Measurements from ENCODE around the gene MPST.

Gene MPST

DNA sequence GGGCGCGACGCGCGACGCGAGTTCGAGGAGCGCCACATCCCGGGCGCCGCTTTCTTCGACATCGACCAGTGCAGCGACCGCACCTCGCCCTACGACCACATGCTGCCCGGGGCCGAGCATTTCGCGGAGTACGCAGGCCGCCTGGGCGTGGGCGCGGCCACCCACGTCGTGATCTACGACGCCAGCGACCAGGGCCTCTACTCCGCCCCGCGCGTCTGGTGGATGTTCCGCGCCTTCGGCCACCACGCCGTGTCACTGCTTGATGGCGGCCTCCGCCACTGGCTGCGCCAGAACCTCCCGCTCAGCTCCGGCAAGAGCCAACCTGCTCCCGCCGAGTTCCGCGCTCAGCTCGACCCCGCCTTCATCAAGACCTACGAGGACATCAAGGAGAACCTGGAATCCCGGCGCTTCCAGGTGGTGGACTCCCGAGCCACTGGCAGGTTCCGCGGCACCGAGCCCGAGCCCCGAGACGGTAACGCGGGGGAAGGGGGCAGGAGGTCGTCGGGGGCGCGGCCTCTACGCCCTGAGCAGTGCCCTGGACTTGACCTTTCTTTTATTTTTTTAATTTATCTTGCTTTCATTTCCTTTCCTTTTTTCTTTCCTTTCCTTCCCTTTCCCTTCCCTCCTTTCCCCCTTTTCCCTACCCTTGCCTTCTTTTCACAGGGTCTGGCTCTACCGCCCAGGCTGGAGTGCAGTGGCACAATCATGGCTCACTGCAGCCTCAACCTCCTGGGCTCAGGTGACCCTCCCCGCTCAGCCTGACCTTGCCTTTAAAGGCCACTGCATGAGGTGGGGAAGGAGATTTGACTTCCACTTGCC is 5.0 kb downstream of the MPST start:
- no peak for DNase-seq

DNA sequence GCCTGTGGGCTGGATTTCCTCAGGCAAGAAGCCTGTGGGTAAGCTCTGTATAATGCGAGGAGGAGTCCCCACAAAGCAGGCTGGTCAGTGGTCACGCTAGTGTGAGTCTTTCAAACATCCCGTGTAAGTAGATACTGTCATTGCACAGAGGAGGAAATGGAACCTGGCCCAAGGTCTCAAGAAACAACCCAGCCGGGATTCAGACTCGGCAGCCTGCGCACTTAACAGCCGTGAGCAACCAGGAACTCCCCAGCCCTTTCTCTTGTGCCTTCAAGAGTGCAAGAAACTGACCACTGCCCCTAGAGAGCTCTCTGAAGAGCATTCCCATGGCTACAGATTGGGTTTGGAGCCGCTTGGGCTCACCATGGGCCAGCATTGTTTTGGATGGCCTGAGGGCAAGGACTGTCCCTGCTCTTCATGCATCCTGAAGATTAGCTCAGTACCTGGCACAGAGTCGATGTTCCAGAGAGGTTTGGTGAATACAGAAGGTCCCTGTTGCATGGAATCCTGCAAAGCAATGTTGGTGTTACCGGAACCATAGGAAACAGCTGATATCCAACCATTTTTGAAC is 6.0 kb downstream of the MPST start:
- DNase-seq = no peak

DNA sequence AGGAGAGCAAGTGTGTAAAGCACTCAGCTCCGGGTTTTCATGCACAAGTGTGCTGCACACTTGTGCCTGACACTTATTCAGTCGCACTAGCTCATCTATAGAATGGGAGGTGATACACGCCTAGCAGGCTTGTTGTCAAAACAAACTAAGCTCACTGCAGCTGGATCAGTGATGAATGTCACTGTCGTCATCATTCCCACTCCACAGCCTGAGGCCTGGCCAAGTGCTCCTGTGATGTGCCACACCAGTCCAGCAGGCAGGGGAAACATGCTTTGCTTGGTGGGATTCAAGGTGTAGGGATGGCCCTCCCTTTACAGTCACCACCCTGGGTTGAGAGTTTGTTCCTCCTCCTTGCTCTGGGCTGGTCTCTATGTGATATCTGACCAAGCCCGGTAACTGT is 6.8 kb downstream of the MPST start:
- DNase-seq = no peak

DNA sequence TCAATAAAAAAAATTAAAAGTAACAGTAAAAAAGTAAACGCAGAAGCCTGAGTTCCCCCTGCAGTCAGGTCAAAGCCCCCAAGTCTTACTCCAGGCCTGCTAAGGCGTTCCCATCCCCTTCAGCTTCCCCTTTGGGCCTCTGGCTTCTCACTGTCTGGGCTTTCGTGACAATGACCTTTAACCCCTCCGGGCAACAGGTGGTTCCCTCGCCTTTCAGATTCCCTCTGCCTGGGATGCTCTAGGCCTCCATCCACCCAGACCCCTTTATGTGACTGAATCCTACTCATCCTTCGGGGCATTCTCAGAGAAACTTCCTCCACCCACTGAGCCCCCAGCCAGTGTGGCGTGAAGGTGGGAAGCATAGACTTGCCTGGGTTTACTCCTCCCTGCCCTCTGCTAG is 8.0 kb downstream of the MPST start:
- no peak for DNase-seq

DNA sequence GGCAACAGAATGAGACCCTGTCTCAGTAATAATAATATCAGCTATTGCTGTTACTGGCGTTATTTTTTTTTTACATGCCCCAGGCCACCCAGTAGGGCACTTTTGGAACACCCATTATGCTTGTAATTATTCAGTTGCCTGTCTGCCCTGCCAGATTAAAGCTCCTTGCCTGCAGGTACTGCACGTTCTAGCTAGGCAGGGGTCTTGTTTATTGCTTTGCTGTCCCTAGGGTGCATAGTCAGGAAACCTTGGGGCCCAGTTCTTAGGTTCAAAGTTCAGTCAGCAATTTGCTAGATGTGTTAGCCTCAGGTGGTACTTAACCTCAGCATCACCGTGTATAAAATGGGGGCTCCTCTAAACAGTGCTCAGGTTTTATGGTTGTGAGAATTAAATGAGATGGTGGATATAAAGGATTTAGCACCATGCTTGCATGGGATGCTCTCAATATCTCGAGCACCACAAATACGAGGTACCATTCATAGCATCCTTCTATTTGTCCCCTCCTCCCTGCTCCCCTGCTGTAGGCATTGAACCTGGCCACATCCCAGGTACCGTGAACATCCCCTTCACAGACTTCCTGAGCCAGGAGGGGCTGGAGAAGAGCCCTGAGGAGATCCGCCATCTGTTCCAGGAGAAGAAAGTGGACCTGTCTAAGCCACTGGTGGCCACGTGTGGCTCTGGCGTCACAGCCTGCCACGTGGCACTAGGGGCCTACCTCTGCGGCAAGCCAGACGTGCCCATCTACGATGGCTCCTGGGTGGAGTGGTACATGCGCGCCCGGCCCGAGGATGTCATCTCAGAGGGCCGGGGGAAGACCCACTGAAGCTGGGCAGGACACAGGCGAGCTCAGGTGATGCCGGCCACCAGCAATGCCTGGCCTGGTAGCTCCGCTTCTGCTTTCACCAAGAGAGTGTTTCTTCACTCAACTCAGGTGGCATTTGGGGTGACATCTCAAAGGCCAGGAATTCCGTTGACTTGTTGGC is 9.4 kb downstream of the MPST start:
- DNase-seq = no peak

DNA sequence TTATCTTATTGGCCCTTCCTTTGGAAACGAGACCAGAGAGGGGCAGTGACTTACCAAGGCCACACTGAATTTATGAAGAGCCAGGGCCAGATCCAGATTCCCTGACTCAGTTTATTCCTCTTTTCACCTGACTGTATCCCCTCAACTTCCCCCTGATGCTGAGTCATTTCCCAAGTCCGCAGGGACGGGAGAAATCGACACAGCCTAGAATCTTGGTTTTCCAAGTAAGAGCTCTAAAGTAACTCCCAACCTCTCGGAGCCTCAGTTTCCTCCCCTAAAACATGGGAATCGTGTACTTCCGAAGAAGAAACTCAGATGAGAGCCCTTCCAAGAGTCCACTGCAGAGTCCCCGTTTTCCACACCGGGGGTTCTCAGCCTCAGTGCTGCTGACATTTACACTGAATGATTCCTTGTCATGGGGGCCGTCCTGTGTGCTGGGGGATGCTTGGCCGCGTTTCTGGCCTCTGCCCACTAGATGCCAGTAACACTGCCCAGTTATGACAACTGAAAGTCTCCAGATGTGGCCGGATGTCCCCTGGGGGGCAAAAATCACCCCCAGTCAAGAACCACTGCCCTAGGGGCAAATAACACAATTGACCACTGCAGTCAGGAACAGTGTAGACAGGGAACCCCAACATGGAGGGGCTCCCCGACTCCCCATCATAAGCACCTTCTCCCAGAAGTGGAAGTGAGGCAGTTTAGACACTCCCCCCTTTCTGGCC is 11.2 kb downstream of the MPST start:
- no peak for DNase-seq

DNA sequence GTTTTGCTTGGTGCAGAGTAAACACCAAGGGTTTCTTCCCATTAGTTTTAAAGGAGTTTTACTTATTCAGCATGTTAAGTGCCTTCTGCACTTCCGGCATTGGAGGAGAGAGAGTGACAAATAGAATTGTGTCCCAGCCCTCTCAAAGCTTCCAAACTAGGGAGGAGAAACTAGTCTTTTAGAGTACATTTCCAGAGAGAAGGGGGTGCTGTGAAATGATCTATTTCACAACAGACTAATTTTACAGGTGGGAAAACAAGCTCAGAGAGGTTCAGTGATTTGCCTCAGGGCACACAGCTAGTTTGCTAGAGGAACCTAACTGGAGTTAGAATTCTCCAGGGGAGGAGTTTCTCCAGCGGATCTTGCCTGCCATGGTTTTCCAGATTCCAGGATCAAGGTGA is 12.6 kb downstream of the MPST start:
- no peak for DNase-seq

DNA sequence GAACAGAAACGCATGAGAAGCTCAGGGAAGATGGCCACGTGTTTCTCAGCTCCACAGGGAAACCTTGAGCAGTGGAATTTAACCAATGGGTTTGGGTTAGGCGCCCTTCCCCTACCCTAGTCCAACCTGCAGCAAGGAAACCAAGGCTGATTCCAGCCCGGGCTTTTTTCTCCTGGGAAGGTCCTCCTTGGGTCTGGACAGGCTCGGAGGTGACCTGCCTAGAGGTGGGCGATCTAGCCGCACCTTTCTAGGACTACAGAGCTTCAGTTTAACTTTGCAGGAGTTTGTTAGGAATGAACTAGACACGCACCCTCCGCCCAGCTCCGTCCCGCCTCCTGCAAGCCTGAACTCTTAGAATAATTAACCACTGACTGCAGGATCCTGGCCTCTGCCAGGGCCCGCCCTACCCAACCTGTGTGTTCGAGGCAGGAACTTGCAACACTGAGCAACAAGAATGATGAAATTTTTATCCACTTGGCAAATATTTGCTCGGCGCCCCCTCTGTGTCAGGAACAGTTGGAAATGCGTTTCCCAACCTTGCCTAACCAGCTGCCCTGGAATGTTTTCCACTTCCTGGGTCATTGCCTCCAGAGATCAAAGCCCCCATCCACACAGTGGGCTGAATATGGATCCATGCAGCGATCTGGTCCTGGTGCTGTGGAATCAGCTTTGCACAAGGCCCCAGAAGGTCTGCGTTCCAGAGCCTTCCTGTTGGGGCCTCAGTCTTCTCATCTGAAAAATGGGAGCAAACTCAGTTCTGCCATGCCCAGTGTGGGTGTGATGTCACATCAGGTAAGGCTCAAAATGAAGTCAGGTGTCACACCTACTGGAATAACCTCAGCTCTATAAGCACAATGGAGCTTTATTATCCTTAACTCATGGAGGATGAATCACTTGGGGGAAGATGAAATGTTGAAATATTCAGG is 13.3 kb downstream of the MPST start:
- DNase-seq = peak; percentile 83

DNA sequence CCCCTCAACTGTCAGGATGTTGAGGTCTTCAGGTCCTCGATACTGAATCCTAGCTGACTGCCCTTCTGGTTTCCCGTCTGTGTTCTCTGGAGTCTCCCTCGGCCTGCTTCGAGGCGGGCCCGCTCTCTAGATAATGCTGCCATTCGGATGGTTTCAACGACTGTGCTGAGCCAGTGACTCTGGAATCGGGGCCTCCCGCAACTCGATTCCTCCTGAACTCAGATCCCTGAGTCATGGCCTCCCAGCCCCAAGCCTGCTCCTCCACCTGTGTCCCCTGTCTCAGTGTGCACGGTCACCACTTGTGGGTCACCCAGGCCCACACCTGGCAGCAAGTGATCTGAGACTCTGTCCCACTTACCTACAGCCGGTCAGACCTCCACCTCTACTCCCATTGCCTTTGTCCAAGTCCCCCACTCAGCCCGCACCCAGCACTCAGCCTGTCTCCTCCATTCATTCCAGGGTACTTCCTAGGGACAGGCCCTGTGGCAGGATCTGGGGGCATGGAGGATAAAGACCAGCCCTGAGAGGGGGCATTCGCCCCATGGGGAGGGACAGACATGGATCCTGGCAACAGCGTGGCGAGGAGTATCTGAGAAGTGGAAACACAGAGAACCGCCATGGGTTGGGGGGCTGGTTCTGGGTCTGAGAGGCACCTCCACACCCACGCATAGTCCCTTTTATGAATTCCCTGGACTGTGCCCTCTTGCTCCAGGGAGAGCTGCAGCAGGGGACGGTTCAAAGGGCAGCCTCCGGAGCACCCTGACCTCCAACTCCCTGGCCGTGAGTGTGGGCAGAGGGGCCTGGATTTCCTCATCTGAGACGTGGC is 14.3 kb downstream of the MPST start:
- no peak for DNase-seq

DNA sequence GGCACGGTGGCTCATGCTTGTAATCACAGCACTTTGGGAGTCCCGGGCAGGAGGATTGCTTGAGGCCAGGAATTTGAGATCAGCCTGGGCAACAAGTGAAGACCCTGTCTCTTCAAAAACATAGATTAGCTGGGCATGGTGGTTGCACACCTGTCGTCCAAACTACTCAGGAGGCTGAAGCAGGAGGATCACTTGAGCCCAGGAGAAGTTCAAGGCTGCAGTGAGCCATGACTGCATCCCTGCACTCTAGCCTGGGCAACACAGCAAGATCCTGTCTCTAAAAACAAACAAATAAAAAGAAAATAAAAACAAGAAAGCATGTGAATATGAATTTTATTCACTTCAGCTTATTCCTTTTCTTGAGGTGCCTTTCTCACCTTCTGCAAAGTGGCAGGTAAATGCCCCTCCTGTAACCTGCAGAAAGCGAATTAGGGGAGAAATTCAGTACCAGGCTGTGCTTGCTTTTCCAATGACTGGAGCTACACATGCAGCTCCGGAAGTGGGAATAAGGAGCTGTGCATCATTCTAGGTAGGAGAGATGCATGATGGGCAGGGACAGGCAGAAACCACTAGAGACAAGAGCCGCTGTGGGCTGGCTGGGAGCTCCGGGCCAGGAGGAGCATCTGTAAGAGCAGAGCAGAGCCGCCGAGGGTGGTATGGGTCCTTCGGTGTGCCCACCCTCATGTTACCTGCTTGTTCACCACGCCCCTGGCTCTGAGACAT is 17.3 kb downstream of the MPST start:
- DNase-seq = no peak

DNA sequence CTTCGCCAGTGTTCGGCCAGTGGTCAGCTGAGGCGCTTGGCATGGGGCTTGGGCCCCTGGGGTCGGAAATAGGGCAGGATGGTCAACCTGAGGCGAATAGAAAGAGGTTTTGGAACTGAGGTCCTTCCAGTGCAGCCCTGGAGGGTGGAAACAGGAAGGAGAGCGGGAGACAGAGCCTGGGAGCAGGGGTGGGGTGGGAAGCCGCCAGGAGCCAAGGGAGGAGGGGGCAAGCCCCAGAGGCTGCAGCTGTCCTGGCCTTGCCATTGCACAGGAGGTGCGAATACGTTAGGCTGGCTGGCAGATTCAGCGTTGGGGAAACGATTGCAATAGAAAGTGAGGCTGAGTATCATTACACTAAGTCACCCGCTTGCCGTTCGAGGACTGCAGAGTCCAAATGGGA is 18.1 kb downstream of the MPST start:
- no peak for DNase-seq

DNA sequence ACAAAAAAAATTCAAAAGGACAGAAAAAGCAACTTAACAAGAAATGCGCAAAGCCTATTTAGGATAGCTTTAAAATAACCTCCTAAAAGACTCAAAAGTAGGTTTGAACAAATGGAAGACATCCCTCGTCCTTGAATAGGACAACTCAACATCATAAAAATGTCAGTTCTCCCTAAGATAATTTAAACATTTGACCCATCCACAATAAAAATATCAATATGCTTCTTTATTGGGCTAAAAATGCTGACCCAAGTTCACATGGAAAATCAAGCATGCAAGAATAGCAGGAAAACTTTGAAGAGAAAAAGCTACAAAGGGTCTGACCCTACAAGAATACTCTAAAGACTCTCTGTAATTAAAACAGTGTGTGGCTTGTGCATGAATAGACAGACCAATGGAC is 19.9 kb downstream of the MPST start:
- DNase-seq = no peak

DNA sequence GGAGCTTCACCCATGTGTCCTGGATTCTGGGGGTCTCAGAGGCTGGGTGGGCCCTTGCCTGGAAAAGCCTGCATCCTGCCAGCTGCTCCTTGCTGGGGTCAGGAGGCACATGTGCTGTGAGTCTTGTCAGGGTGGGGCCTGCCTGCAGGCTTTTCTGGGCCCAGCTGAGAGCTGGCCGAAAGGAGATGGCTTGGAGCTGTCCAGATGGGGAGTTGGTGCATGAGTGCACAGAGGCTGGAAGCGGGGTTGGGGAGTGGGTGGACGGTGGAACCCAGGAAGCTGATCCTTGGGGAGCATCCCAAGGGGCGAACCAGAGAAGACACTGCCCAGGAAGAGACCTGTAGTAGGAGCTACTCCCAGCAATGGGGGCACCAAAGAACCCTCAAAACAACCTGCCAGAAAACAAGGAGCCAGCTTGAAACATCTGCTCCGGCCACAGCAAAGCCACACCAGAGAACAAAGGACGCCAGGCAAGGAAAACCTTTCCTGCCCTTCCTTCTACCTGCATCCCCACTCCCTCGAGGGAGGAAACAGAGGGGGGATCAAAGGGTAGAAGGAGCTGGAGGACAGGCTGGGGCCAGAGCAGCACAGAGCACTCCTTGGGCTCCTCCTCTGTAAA is 23.8 kb downstream of the MPST start:
- no peak for DNase-seq

DNA sequence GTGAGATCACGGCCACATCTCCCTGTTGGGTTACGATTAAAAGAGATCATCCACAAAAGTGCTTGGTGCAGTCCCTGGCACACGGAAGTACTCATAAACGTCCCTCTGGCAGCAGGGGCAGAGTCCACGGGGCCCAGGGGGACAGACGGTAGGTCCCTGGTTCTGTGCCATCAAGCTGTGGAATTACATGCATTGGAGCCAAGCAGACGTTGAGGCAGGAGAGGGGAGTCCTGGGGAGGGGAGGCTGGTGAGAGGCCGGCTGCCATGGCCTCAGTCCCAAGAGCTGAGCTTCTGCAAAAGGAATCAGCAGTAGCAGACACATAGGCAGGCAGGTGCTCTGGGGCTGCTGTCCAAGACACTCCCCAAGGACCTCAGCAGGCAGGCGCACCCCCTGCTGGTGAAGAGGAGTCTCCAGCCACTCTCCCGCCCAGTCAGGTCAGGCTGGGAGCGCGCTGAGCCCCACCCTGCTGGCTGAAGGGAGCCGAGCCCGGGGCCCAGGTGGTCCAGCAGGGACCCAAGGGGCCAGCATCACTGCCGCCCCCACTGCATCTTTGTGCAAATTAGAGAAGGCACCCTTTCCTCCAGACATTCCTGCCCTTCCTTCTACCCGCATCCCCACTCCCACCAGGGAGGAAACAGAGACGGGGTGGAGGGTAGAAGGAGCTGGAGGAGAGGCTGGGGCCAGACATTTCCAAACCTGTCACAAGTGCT is 24.4 kb downstream of the MPST start:
- DNase-seq = peak; percentile 43

DNA sequence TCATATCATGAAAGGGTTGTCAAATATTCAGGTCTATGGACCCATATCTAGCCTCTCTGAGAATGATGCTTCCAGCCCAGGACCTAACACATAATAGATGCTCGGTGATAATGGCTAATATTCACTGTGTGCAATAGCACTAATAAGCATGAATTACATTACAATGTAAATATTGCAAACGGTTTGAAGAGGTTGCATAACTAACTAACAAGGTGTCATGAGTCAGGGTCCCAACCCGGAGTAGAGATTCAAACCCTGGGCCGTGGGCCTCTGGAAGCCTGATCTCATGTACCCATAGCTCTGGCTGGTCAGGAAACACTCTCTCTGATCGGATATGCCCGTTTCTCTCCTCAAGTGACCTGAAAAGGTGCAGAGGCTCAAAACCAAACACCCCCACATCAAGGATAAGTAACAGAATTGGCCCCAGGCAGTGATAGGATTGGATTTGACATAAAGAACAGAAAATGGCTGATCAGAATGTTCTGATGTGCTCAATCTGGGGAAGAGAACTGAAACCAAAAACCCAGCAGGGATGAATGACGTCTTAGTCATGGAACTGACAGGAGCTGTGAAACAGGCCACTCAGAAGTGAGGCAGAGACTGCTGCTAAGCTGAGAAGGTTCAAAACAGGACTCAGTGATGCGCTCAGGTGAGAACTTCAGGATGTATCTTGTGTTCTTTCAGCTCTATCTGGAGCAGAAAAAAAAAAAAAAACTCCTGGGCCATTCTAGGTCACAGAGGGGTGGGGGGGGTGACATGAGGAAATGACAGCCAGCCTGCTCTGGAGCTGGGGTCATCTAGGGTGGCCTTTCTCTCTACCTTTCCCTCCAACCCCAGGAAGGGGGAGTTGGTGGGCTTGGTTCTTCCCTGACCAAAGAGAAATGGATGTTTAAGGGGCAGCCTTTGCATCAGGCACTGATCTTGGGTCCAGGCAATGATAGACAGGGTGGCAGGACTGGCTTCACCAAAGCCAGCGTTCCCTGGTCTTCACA is 25.4 kb downstream of the MPST start:
- DNase-seq = no peak

DNA sequence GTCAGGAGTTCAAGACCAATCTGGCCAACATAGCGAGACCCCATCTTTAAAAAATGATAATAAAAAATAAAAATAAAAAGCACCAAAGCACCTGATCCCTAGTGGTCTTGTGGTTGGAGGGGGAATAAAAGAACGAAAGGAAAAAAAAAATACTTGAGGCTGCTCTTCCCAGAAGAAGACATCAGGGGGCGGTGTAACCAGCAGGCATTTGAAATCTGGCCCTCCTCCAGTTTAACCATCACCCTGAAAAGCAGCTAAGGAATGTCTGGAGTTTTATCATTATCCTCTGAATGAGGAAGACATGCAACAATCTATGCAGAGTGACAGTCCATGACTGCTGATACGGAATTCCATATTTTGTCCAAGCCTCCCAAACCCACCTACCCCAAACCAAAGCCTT is 26.4 kb downstream of the MPST start:
- DNase-seq = no peak

DNA sequence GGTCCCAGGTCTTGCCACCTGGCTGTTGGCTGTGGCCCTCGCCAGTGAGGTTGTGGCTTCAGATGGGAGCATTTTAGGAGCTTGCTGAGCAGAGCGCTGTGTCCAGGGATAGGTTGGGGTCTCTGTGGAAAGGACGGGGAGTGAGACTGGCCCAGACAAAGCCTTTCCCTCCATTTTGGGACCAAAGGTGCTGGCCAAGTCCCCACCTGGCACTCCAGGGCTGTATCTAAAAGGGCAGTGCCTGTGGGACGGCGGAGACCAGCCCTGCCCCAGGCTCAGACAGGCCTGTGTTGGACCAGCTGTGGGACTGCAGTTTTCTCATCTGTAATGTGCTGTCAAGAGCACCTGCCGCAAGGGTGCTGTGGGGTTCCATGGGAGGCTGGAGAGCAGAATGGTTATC is 27.0 kb downstream of the MPST start:
- DNase-seq = no peak

DNA sequence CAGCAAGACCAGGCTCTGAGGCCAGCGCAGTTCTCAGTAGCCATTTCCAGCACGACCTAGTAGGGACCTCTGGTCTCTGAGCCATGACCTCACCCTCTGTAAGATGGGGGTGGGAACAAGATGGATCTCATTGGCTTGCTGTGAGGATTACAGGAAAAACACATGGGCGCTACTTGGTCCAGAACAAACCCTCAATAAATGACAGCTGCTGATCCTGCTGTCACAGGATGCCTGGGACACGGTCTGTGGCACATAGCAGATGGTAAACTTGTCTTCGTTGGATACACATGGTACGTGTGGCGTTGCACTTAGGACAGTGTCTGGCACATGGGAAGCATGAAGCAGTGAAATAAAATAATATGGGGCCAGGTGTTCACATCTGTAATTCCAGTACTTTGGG is 27.5 kb downstream of the MPST start:
- no peak for DNase-seq
